Smooth muscle cell (in vitro differentiated cells): ENCODE measurements around the gene BCAP31. TPM values are rescaled to one million over a fixed set of nuclear protein-coding genes. Genes with fewer than 3 reads are reported as not detected.

Source experiments
- DNase-seq: peaks from one replicate; lab custom pipeline; 2025; ENCODE audit not compliant: unreplicated experiment; lab: John Stamatoyannopoulos, UW
- H2AFZ ChIP-seq: fragments of 200-600 bp; sonication (generic); 2 replicates; pipeline ENCODE4 v1.6.0; 2016; ENCODE audit warnings: antibody characterized with exemption, low read depth, mild to moderate bottlenecking
- H3F3A ChIP-seq: fragments of 200-600 bp; sonication (generic); 2 replicates; pipeline ENCODE4 v1.6.0; 2017; ENCODE audit warnings: antibody characterized with exemption, low read depth
- H3K27ac ChIP-seq: fragments of 200-600 bp; sonication (generic); 2 replicates; pipeline ENCODE4 v1.5.1; 2016; ENCODE audit warnings: low read depth, mild to moderate bottlenecking
- H3K27me3 ChIP-seq: fragments of 200-600 bp; sonication (generic); 2 replicates; pipeline ENCODE4 v1.6.1; 2016; ENCODE audit warnings: low read depth, mild to moderate bottlenecking
- H3K36me3 ChIP-seq: fragments of 200-600 bp; sonication (generic); 2 replicates; pipeline ENCODE4 v1.5.1; 2016; ENCODE audit warnings: low read depth
- H3K4me1 ChIP-seq: fragments of 200-600 bp; sonication (generic); 2 replicates; pipeline ENCODE4 v1.5.1; 2016; ENCODE audit warnings: low read depth
- H3K4me2 ChIP-seq: fragments of 200-600 bp; sonication (generic); 2 replicates; pipeline ENCODE4 v1.6.0; 2016; ENCODE audit warnings: mild to moderate bottlenecking
- H3K4me3 ChIP-seq: fragments of 200-600 bp; sonication (generic); 2 replicates; pipeline ENCODE4 v1.5.1; 2016; ENCODE audit warnings: mild to moderate bottlenecking
- H3K79me2 ChIP-seq: fragments of 200-600 bp; sonication (generic); 2 replicates; pipeline ENCODE4 v1.6.0; 2016; ENCODE audit warnings: low read depth, mild to moderate bottlenecking
- H3K9ac ChIP-seq: fragments of 200-600 bp; sonication (generic); 2 replicates; pipeline ENCODE4 v1.6.0; 2016; ENCODE audit warnings: low read depth
- H3K9me3 ChIP-seq: fragments of 200-600 bp; sonication (generic); replicated peaks from 2 replicates; pipeline ENCODE4 v1.5.1; 2016; ENCODE audit warnings: low read depth
- H4K20me1 ChIP-seq: fragments of 200-600 bp; sonication (generic); 2 replicates; pipeline ENCODE4 v1.6.0; 2016; ENCODE audit warnings: low read depth
- CTCF ChIP-seq: fragments of 200-600 bp; sonication (generic); IDR thresholded peaks from 2 replicates; pipeline ENCODE4 v1.5.1; 2017; ENCODE audit warnings: borderline replicate concordance, mild to moderate bottlenecking, antibody characterized with exemption; ENCODE audit not compliant: insufficient read depth, poor library complexity, severe bottlenecking
- WGBS: methylation state at CpG from one replicate; pipeline ENCODE4 v1.1.7; 2016; ENCODE audit warnings: low lambda C conversion rate; 5-methylcytosine and 5-hydroxymethylcytosine counted together
- polyA plus RNA-seq: library from polyadenylated mRNA; unstranded; fragments of >200 nt; fragmentation: Nextera tagmentation; extraction: Ambion mirVana; gene quantifications from 2 replicates; pipeline ENCODE4 v1.2.1, GENCODE V29; 2016
- total RNA-seq: library from RNA; depleted of rRNA; stranded (reverse); fragments of >200 nt; gene quantifications from 2 replicates; pipeline ENCODE4 v1.2.3, GENCODE V29; 2014

Gene BCAP31
- total and polyA plus RNA-seq, 2 experiments from 2014 or later: 139 to 207 TPM

GRCh38 chrX:153667281-153667955 lies 56.8 kb downstream of the BCAP31 start:
- DNase-seq: no peak
- H3K9ac ChIP-seq: no peak overlapping the region

GRCh38 chrX:153665726-153666306 lies 58.4 kb downstream of the BCAP31 start:
- Histone ChIP-seq H3K9me3 (no peaks in the 10 kb centered on the region), H3K79me2 (no peaks in the 10 kb centered on the region), H3K4me2 (no peak overlapping the region), H3K9ac (no peak overlapping the region), H3F3A (no peaks in the 10 kb centered on the region), H3K4me1 (no peaks in the 10 kb centered on the region), H3K27me3 (peaks cover 33% of the 10 kb centered on the region), H3K4me3 (no peak overlapping the region), H4K20me1 (no peaks in the 10 kb centered on the region), H2AFZ (no peak overlapping the region), H3K36me3 (no peaks in the 10 kb centered on the region), H3K27ac (no peak overlapping the region)
- TF ChIP-seq CTCF: no peak
- WGBS: 90% methylated on average over 9 of the region's 9 CpGs
- DNase-seq: no peak

More at GRCh38 chrX:153667281-153667955, 56.8 kb downstream of the BCAP31 start:
- WGBS: 76% methylated on average over 11 of the region's 11 CpGs
- Histone ChIP-seq H4K20me1 (no peaks in the 10 kb centered on the region), H3K27ac (no peak overlapping the region), H3K27me3 (peaks cover 18% of the 10 kb centered on the region), H3K4me1 (no peaks in the 10 kb centered on the region), H3K79me2 (no peaks in the 10 kb centered on the region), H3K4me3 (no peak overlapping the region), H3K9me3 (no peaks in the 10 kb centered on the region), H2AFZ (no peak overlapping the region), H3K4me2 (no peak overlapping the region), H3K36me3 (no peaks in the 10 kb centered on the region), H3F3A (no peaks in the 10 kb centered on the region)
- TF ChIP-seq CTCF: no peak

GRCh38 chrX:153662266-153662665 lies 61.9 kb downstream of the BCAP31 start:
- WGBS: 51% methylated on average over 31 of the region's 31 CpGs
- Histone ChIP-seq H3K4me1 (no peaks in the 10 kb centered on the region), H3K36me3 (no peaks in the 10 kb centered on the region), H3F3A (no peaks in the 10 kb centered on the region), H3K4me2 (peak overlapping the region; percentile 40), H3K27me3 (peaks cover 33% of the 10 kb centered on the region), H3K79me2 (no peaks in the 10 kb centered on the region), H3K9ac (no peak overlapping the region), H3K4me3 (peak overlapping the region; percentile 26), H3K9me3 (no peaks in the 10 kb centered on the region), H3K27ac (no peak overlapping the region), H4K20me1 (no peaks in the 10 kb centered on the region), H2AFZ (no peak overlapping the region)
- TF ChIP-seq CTCF: peak; percentile 42
- DNase-seq: no peak
